Gastrocnemius medialis (tissue), 4 donors: ENCODE measurements around the gene LCNL1.

ENCODE experiments used
- POLR2A ChIP-seq, 2 donors: fragments of 450-650 bp; IDR thresholded peaks; one replicate each; pipeline ENCODE4 v1.6.1; 2017; ENCODE audit warnings: antibody characterized with exemption in 2 of 2, mild to moderate bottlenecking in 2 of 2, moderate library complexity in 2 of 2
- TF ChIP-seq, protein P1 (sequence below), 5 experiments: fragments of 450-650 bp in 3 of 5; fragments of 200-600 bp in 2 of 5; sonication (generic) in 2 of 5; IDR thresholded peaks in 4 of 5; conservative IDR thresholded peaks in 1 of 5; 1 replicate in 4 of 5; 2 replicates in 1 of 5; pipeline ENCODE4 v1.5.1; 2016 to 2019; ENCODE audit warnings: antibody characterized with exemption in 5 of 5, mild to moderate bottlenecking in 3 of 5, moderate library complexity in 3 of 5

DNA sequence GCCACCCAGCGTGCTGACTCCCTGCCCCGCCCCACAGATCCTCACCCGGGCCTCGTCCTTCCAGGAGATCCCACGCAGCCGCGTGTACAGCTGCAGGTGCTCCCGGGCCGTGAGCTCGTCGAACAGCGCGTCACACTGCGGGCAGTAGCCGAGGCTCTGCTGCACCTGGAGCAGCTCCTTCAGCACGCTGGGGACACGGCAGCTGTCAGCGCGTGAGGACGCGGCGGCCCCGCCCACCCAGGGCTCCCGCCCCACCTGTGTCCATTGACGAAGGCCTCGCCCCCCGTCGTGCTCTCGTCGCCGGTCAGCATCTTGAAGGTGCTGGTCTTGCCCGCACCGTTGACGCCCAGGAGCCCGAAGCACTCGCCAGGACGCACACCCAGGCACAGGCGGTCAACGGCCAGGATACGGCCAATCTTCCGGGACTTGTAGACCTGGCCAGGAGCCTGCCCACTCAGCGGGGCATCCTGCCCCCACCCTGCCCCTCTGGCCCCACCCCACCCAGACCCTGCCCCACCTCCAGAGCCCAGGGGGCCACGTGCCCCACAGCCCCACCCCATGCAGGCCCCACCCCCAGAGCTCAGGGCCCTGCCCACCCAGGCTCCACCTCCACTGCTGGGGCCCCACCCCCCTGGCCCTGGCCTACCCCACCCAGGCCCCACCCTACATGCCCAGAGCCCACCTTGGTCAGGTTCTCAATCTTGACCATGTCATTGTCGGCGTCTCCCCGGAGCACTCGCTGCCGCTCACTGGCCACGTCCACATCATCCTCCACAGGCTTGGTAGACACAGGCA, 27.3 kb downstream of the LCNL1 start:
- TF ChIP-seq, protein P1, sequence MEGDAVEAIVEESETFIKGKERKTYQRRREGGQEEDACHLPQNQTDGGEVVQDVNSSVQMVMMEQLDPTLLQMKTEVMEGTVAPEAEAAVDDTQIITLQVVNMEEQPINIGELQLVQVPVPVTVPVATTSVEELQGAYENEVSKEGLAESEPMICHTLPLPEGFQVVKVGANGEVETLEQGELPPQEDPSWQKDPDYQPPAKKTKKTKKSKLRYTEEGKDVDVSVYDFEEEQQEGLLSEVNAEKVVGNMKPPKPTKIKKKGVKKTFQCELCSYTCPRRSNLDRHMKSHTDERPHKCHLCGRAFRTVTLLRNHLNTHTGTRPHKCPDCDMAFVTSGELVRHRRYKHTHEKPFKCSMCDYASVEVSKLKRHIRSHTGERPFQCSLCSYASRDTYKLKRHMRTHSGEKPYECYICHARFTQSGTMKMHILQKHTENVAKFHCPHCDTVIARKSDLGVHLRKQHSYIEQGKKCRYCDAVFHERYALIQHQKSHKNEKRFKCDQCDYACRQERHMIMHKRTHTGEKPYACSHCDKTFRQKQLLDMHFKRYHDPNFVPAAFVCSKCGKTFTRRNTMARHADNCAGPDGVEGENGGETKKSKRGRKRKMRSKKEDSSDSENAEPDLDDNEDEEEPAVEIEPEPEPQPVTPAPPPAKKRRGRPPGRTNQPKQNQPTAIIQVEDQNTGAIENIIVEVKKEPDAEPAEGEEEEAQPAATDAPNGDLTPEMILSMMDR (IDR thresholded peaks at IDR 0.05 in 4 of 5, conservative IDR thresholded peaks at IDR 0.05 in 1 of 5), result no peak
- TF ChIP-seq POLR2A (IDR thresholded peaks at IDR 0.05), result no peak
